GM12878 (cell line): ENCODE data around the gene COL19A1. TPM values are rescaled to one million over a fixed set of nuclear protein-coding genes. Genes with fewer than 3 reads are reported as not detected.

Experiments
- ATAC-seq: fragments of 200-7000 bp; cut with Tn5 transposase; 3 replicates; pipeline ENCODE4 v1.9.1; 2020; ENCODE audit warnings: mild to moderate bottlenecking, moderate library complexity
- BruUV-seq: library from RNA; stranded (reverse); fragments of 400-500 nt; replicated peaks from 2 replicates; lab custom pipeline; 2021; lab: Mats Ljungman, UMichigan
- CTCF ChIA-PET: fragments of 300-600 bp; sonication (Branson Sonifier 250); formaldehyde crosslinking; extraction: SDS; loops from one replicate; lab custom pipeline; 2021; ENCODE audit warnings: inconsistent platforms; lab: Yijun Ruan, JAX
- POLR2A ChIA-PET: fragments of 350-600 bp; formaldehyde crosslinking; extraction: SDS; loops from one replicate; lab custom pipeline; 2021; ENCODE audit warnings: inconsistent platforms; lab: Charles Lee
- RAD21 ChIA-PET: fragments of 300-600 bp; sonication (Branson Sonifier 250); formaldehyde crosslinking; loops from one replicate; lab custom pipeline; 2023; ENCODE audit warnings: antibody characterized with exemption; ENCODE audit not compliant: unreplicated experiment; lab: Charles Lee
- SMC1A ChIA-PET: fragments of 300-600 bp; sonication (Branson Sonifier 250); formaldehyde crosslinking; loops from one replicate; lab custom pipeline; 2023; ENCODE audit not compliant: unreplicated experiment, uncharacterized antibody; lab: Charles Lee
- DNase-seq: peaks from one replicate; pipeline ENCODE4 v3.0.0-alpha.2; 2011; ENCODE audit warnings: low read depth, low spot score
- FAIRE-seq: peaks from 3 replicates; lab custom pipeline; 2011; peaks lifted over from hg19 to GRCh38; lab: Jason Lieb, UNC
- H2AFZ ChIP-seq: 2 replicates; pipeline ENCODE4 v1.6.0; 2011; ENCODE audit warnings: low read depth, low read length, control low read depth; ENCODE audit not compliant: control insufficient read depth
- H3K27ac ChIP-seq: 2 replicates; pipeline ENCODE4 v1.5.1; 2011; ENCODE audit warnings: control low read depth; ENCODE audit not compliant: control insufficient read depth, insufficient read depth
- H3K27me3 ChIP-seq, 2 experiments: replicated peaks in 1 of 2; 2 replicates each; pipeline versions ENCODE4 v1.6.0 to v1.6.1; 2011; ENCODE audit warnings: low read length in 1 of 2; ENCODE audit not compliant: control insufficient read depth in 2 of 2, insufficient read depth in 2 of 2
- H3K36me3 ChIP-seq, 2 experiments: 2 replicates each; pipeline ENCODE4 v1.5.1; 2011; ENCODE audit warnings: low read length in 1 of 2; ENCODE audit not compliant: control insufficient read depth in 2 of 2, insufficient read depth in 2 of 2
- H3K4me1 ChIP-seq: 2 replicates; pipeline ENCODE4 v1.6.1; 2011; ENCODE audit warnings: mild to moderate bottlenecking, low read length, moderate library complexity, mixed read lengths; ENCODE audit not compliant: control insufficient read depth, insufficient read depth
- H3K4me2 ChIP-seq: 2 replicates; pipeline ENCODE4 v1.6.0; 2011; ENCODE audit warnings: control low read depth; ENCODE audit not compliant: control insufficient read depth, insufficient read depth
- H3K4me3 ChIP-seq: fragments of 200-600 bp; sonication (generic); 2 replicates; pipeline ENCODE4 v1.5.1; 2016
- H3K79me2 ChIP-seq: 2 replicates; pipeline ENCODE4 v1.6.0; 2011; ENCODE audit warnings: low read length; ENCODE audit not compliant: control insufficient read depth, insufficient read depth
- H3K9ac ChIP-seq: 2 replicates; pipeline ENCODE4 v1.8.0; 2011; ENCODE audit warnings: low read length, control low read depth, mixed read lengths; ENCODE audit not compliant: control insufficient read depth, insufficient read depth
- H3K9me3 ChIP-seq: replicated peaks from 3 replicates; pipeline ENCODE4 v1.5.1; 2011; ENCODE audit warnings: mild to moderate bottlenecking, low read length; ENCODE audit not compliant: control insufficient read depth, insufficient read depth
- H4K20me1 ChIP-seq: 2 replicates; pipeline ENCODE4 v1.6.0; 2011; ENCODE audit not compliant: control insufficient read depth, insufficient read depth
- BCL11A ChIP-seq: IDR thresholded peaks from 2 replicates; pipeline ENCODE4 v1.6.1; 2011; ENCODE audit warnings: low read depth, low read length
- CEBPB ChIP-seq, 2 experiments: fragments of 150-350 bp in 1 of 2; IDR thresholded peaks; 2 replicates each; pipeline ENCODE4 v1.6.1; 2012 to 2014; ENCODE audit warnings: low read depth in 2 of 2, low read length in 2 of 2, borderline replicate concordance in 1 of 2, inconsistent platforms in 1 of 2
- HCFC1 ChIP-seq: fragments of 150-350 bp; IDR thresholded peaks from 2 replicates; pipeline ENCODE4 v1.6.1; 2014; ENCODE audit warnings: low read length
- IRF4 ChIP-seq: IDR thresholded peaks from 2 replicates; pipeline ENCODE4 v1.6.1; 2011; ENCODE audit warnings: low read depth, low read length
- KAT2A ChIP-seq: conservative IDR thresholded peaks from 2 replicates; pipeline ENCODE4 v1.6.1; 2011; ENCODE audit warnings: low read depth, low read length; ENCODE audit not compliant: control insufficient read depth
- NR2C2 ChIP-seq: IDR thresholded peaks from 2 replicates; pipeline ENCODE4 v1.6.1; 2011; ENCODE audit warnings: borderline replicate concordance, low read depth; ENCODE audit not compliant: control insufficient read depth, insufficient read length
- PAX8 ChIP-seq: fragments of 450-650 bp; IDR thresholded peaks from 2 replicates; pipeline ENCODE4 v1.6.1; 2017; ENCODE audit warnings: mild to moderate bottlenecking, moderate library complexity
- SMAD5 ChIP-seq: IDR thresholded peaks from 2 replicates; pipeline ENCODE4 v1.6.1; 2016; ENCODE audit warnings: antibody characterized with exemption, low read depth
- SMC3 ChIP-seq: IDR thresholded peaks from 2 replicates; pipeline ENCODE4 v1.6.1; 2011; ENCODE audit warnings: low read length, improper control_type of control experiment, borderline replicate concordance
- SREBF1 ChIP-seq: IDR thresholded peaks from 2 replicates; pipeline ENCODE4 v1.6.1; 2012; ENCODE audit warnings: mild to moderate bottlenecking, low read length
- TAF1 ChIP-seq: IDR thresholded peaks from 2 replicates; pipeline ENCODE4 v1.6.1; 2011; ENCODE audit warnings: mild to moderate bottlenecking, low read depth, low read length, borderline replicate concordance
- TBL1XR1 ChIP-seq: IDR thresholded peaks from 2 replicates; pipeline ENCODE4 v1.6.1; 2012; ENCODE audit warnings: low read depth, low read length, improper control_type of control experiment
- ZNF217 ChIP-seq: fragments of 450-650 bp; IDR thresholded peaks from 2 replicates; pipeline ENCODE4 v1.6.1; 2017; ENCODE audit warnings: antibody characterized with exemption, mild to moderate bottlenecking
- WGBS: methylation state at CpG from one replicate; pipeline ENCODE4 v1.1.6; 2016; ENCODE audit warnings: low lambda C conversion rate; ENCODE audit not compliant: insufficient replicate concordance, insufficient coverage; ENCODE audit errors: missing lambda C conversion rate; 5-methylcytosine and 5-hydroxymethylcytosine counted together
- in situ Hi-C: fragments of 300-500 bp; cut with MboI; formaldehyde crosslinking; loops from 9 replicates; pipeline ENCODE4 v1.14.3; 2018; ENCODE audit warnings: mixed read lengths
- intact Hi-C: fragments of 100-400 bp; cut with micrococcal nuclease; formaldehyde crosslinking; loops from one replicate; pipeline ENCODE4 v1.14.2; 2022; ENCODE audit not compliant: unreplicated experiment
- polyA plus RNA-seq, 11 experiments: library from polyadenylated mRNA; depleted of rRNA in 4 of 11; unstranded in 6 of 11; stranded (reverse) in 5 of 11; fragments of >200 nt; fragmentation: Nextera tagmentation in 4 of 11; fragmentation: Illumina TruSeq in 1 of 11; extraction: Ambion mirVana in 4 of 11; extraction: Trizol in 1 of 11; gene quantifications; 1 replicate in 1 of 11; 2 replicates in 10 of 11; pipeline versions ENCODE4 v1.2.1 to v1.2.3, GENCODE V29; 2011 to 2016; ENCODE audit warnings: inconsistent platforms in 2 of 11, missing spikeins in 2 of 11, low read depth in 1 of 11
- total RNA-seq, 4 experiments: library from RNA; depleted of rRNA in 3 of 4; stranded (reverse); fragments of >200 nt in 3 of 4; fragmentation: Illumina TruSeq in 1 of 4; extraction: Trizol in 1 of 4; gene quantifications; 2 replicates each; pipeline versions ENCODE4 v1.2.1 to v1.2.3, GENCODE V29; 2013 to 2021
- TF ChIP-seq, protein P1 (sequence below): IDR thresholded peaks from 2 replicates; pipeline ENCODE4 v1.6.1; 2012; ENCODE audit warnings: low read length, inconsistent platforms
- TF ChIP-seq, protein P2 (sequence below): IDR thresholded peaks from 2 replicates; pipeline ENCODE4 v1.6.1; 2011; ENCODE audit warnings: borderline replicate concordance, low read depth, mild to moderate bottlenecking, moderate library complexity, mixed read lengths, low read length; ENCODE audit not compliant: insufficient read depth; ENCODE audit errors: extremely low read length
- TF ChIP-seq, protein P3 (sequence below): fragments of 450-650 bp; IDR thresholded peaks from 2 replicates; pipeline ENCODE4 v1.6.1; 2017; ENCODE audit warnings: borderline replicate concordance
- TF ChIP-seq, protein P4 (sequence below), 3 experiments: IDR thresholded peaks in 2 of 3; conservative IDR thresholded peaks in 1 of 3; 2 replicates each; pipeline ENCODE4 v1.5.1; 2011; ENCODE audit warnings: low read depth in 3 of 3, low read length in 3 of 3, mild to moderate bottlenecking in 3 of 3, control low read depth in 2 of 3, moderate library complexity in 2 of 3, inconsistent platforms in 1 of 3, mixed read lengths in 1 of 3; ENCODE audit not compliant: control insufficient read depth in 2 of 3, insufficient read depth in 1 of 3; ENCODE audit errors: extremely low read depth in 1 of 3

COL19A1 gene
- total and polyA plus RNA-seq, 10 of the 15 experiments (the other 5 are each of a cell fraction or from before 2014, with no cell fraction given) = 1.1 to 13.5 (median 4.1) TPM

DNA sequence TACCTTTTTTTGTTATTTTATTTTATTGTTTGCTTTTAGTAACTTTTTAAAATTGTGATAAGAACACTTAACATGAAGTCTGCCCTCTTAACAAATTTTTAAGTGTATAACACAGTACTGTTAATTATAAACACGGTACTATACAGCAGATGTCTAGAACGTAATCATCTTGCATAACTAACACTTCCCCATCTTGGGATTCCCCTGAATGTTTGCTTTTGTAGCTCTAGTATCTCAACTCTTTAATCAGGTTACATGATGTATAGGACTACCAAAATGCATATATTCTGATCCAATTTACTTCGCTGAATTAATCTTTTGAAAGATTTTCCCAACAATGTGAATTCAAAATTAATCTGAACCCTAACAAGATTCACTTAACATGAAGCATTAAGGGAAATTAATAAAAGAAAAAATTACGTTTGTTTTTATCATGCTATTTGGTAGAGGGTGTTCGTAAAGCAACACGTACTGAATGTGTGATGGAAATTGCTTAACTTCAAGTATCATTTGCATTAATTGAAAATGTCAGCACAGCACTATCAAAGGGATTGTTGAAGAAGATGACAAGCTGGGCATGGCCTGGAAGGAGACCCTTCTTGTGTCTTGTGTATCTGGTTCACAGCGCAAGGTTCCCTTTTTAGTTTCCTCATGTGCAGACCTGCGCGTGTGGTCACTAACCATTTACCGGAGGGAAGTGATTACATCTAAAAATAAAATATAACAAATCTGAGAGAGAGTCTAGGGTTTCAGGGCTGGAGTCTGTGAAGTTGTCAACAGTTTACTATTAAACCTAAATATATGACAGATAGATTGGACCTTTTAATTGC, 15.2 kb downstream of the COL19A1 start:
- WGBS = under 1% methylated on average over 10 of the region's 10 CpGs
- peaks cover 24% of the 10 kb centered on the region for H3K4me1 ChIP-seq
- peak overlapping the region; percentile 96 for H3K27ac ChIP-seq
- H3K79me2 ChIP-seq = peaks cover 21% of the 10 kb centered on the region
- peaks cover 4% of the 10 kb centered on the region for H3K9me3 ChIP-seq
- ChIA-PET CTCF (interaction anchor here (1.3 to 11.4 kb wide), 5 partner anchors 9 to 16 kb away, joined by 4 to 91 read pairs (median 8); partner anchors contain the start of gene COL19A1), SMC1A (interaction anchor here (1.0 to 6.6 kb wide), 13 partner anchors 9 to 137 kb away, joined by 3 to 67 read pairs (median 4); partner anchors contain the start of genes COL19A1 and LMBRD1), RAD21 (interaction anchor here (0.7 to 10.8 kb wide), 9 partner anchors 9 to 226 kb away, joined by 3 to 93 read pairs (median 4); partner anchors contain the start of gene COL19A1), POLR2A (interaction anchor here (0.9 to 4.1 kb wide), 5 partner anchors 11 to 19 kb away, joined by 3 to 43 read pairs (median 6); partner anchors contain the start of gene COL19A1)
- FAIRE-seq (peak; percentile 86), ATAC-seq (peak; percentile 88), DNase-seq (peak; percentile 85)
- intact Hi-C loops = no loop called here
- peak overlapping the region; percentile 68 for H3K9ac ChIP-seq
- H4K20me1 ChIP-seq = no peaks in the 10 kb centered on the region
- in situ Hi-C loops = no loop called here
- H3K4me3 ChIP-seq = peak overlapping the region; percentile 48
- H3K4me2 ChIP-seq = peak overlapping the region; percentile 52
- no peaks in the 10 kb centered on the region for H3K27me3 ChIP-seq
- H3K36me3 ChIP-seq = no peaks in the 10 kb centered on the region
- BruUV-seq = TSS peak; percentile 64
- H2AFZ ChIP-seq = peak overlapping the region; percentile 49
- TF ChIP-seq HCFC1 (no peak), TAF1 (peak; percentile 54), NR2C2 (no peak), SMAD5 (no peak), CEBPB (IDR thresholded peaks at IDR 0.05; ENCODE audit: borderline replicate concordance in 1 of 2, low read depth in 2 of 2, low read length in 2 of 2) (peak in 1 of 2 experiments; percentile 25; a peak in 1 of 4 replicates), TBL1XR1 (peak; percentile 89), IRF4 (peak; percentile 62; the same call in 1 of the 2 replicates), KAT2A (no peak), ZNF217 (no peak), SMC3 (no peak), PAX8 (no peak), BCL11A (peak; percentile 92), SREBF1 (no peak)
- TF ChIP-seq, protein P1, sequence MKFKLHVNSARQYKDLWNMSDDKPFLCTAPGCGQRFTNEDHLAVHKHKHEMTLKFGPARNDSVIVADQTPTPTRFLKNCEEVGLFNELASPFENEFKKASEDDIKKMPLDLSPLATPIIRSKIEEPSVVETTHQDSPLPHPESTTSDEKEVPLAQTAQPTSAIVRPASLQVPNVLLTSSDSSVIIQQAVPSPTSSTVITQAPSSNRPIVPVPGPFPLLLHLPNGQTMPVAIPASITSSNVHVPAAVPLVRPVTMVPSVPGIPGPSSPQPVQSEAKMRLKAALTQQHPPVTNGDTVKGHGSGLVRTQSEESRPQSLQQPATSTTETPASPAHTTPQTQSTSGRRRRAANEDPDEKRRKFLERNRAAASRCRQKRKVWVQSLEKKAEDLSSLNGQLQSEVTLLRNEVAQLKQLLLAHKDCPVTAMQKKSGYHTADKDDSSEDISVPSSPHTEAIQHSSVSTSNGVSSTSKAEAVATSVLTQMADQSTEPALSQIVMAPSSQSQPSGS = peak; percentile 72
- TF ChIP-seq, protein P2, sequence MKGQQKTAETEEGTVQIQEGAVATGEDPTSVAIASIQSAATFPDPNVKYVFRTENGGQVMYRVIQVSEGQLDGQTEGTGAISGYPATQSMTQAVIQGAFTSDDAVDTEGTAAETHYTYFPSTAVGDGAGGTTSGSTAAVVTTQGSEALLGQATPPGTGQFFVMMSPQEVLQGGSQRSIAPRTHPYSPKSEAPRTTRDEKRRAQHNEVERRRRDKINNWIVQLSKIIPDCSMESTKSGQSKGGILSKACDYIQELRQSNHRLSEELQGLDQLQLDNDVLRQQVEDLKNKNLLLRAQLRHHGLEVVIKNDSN = no peak
- TF ChIP-seq, protein P3, sequence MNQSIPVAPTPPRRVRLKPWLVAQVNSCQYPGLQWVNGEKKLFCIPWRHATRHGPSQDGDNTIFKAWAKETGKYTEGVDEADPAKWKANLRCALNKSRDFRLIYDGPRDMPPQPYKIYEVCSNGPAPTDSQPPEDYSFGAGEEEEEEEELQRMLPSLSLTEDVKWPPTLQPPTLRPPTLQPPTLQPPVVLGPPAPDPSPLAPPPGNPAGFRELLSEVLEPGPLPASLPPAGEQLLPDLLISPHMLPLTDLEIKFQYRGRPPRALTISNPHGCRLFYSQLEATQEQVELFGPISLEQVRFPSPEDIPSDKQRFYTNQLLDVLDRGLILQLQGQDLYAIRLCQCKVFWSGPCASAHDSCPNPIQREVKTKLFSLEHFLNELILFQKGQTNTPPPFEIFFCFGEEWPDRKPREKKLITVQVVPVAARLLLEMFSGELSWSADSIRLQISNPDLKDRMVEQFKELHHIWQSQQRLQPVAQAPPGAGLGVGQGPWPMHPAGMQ = no peak
- TF ChIP-seq, protein P4, sequence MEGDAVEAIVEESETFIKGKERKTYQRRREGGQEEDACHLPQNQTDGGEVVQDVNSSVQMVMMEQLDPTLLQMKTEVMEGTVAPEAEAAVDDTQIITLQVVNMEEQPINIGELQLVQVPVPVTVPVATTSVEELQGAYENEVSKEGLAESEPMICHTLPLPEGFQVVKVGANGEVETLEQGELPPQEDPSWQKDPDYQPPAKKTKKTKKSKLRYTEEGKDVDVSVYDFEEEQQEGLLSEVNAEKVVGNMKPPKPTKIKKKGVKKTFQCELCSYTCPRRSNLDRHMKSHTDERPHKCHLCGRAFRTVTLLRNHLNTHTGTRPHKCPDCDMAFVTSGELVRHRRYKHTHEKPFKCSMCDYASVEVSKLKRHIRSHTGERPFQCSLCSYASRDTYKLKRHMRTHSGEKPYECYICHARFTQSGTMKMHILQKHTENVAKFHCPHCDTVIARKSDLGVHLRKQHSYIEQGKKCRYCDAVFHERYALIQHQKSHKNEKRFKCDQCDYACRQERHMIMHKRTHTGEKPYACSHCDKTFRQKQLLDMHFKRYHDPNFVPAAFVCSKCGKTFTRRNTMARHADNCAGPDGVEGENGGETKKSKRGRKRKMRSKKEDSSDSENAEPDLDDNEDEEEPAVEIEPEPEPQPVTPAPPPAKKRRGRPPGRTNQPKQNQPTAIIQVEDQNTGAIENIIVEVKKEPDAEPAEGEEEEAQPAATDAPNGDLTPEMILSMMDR (IDR thresholded peaks at IDR 0.05 in 2 of 3, conservative IDR thresholded peaks at IDR 0.05 in 1 of 3; ENCODE audit: control insufficient read depth in 2 of 3, extremely low read depth in 1 of 3, insufficient read depth in 1 of 3, low read depth in 3 of 3, low read length in 3 of 3) = no peak
